Activated CD4-positive, alpha-beta T cell treated with anti-CD3 and anti-CD28 coated beads, Interleukin-2, amount 10 ng/mL, durations not matched to agents 24 days and 14 days (primary cell): ENCODE data around the gene FMNL2. TPM values are rescaled to one million over a fixed set of nuclear protein-coding genes. Genes with fewer than 3 reads are reported as not detected.
"Not testable (repeated sequence)": the region's sequence is repeated elsewhere in the genome, so short reads cannot be mapped to it uniquely, and the experiment has no call there.

Experiments used
- DNase-seq: peaks from one replicate; pipeline ENCODE4 v3.0.0; 2022
- H3K27ac Mint-ChIP-seq: one replicate; pipeline ENCODE4 v1.8.0; 2022; ENCODE audit warnings: mild to moderate bottlenecking, mixed read lengths
- H3K27me3 Mint-ChIP-seq: one replicate; pipeline ENCODE4 v1.8.0; 2022; ENCODE audit warnings: mixed read lengths
- H3K36me3 Mint-ChIP-seq: one replicate; pipeline ENCODE4 v1.8.0; 2022; ENCODE audit warnings: low read depth, mild to moderate bottlenecking, mixed read lengths
- H3K4me1 Mint-ChIP-seq: one replicate; pipeline ENCODE4 v1.8.0; 2021; ENCODE audit warnings: mixed read lengths
- H3K4me3 Mint-ChIP-seq: one replicate; pipeline ENCODE4 v1.8.0; 2022; ENCODE audit warnings: mild to moderate bottlenecking, moderate library complexity, mixed read lengths
- H3K9me3 Mint-ChIP-seq: one replicate; pipeline ENCODE4 v1.8.0; 2021; ENCODE audit warnings: mixed read lengths
- intact Hi-C: fragments of 100-400 bp; cut with micrococcal nuclease; formaldehyde crosslinking; loops from one replicate; pipeline ENCODE4 v1.15.1; 2023
- total RNA-seq: library from RNA; stranded (reverse); gene quantifications from 2 replicates; pipeline ENCODE4 v1.2.3, GENCODE V29; 2022

The FMNL2 gene
- total RNA-seq, 1 donor from 2014 or later: 14.9 TPM

DNA sequence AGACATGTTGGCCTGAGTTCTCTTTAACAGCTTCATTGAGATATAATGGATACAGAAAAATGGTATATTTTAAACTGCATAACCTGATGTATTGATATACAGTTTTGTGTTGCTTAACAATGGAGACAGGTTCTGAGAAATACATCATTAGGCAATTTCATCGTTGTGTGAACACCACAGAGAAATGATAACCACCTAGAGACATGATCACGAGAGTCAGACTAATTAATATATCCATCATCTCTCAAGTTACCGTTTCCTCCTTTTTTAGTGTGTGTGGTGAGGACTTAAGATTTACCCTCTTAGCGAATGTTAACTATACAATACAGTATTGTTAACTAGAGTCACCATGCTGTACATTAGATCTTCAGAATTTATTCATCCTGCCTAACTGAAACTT lies 178.1 kb downstream of the FMNL2 start:
- H3K27me3 Mint-ChIP-seq: peaks cover 3% of the 10 kb centered on the region
- intact Hi-C loops: no loop called here
- no peak for DNase-seq
- no peak overlapping the region for H3K27ac Mint-ChIP-seq
- H3K36me3 Mint-ChIP-seq: no peaks in the 10 kb centered on the region
- no peaks in the 10 kb centered on the region for H3K9me3 Mint-ChIP-seq
- no peaks in the 10 kb centered on the region for H3K4me1 Mint-ChIP-seq
- no peak overlapping the region for H3K4me3 Mint-ChIP-seq

DNA sequence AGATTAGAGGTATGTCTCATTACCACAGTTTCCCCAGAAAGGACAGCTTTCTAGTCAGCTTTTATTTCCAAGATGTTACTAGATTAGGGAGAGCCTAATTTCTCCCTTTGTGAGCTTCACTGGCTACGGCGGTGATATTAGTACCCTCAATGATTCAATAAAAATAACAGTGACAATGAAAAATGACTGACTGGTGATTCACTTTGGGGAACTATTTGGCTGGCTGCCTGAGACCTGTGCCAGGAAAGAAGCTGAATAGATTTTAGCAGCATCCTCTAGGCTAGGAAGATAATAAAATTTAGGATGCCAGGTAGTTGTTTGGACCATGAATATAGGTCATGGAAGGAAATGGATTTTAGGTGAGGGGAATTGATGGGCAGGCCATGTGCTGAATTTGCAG lies 178.7 kb downstream of the FMNL2 start:
- Mint-ChIP-seq H3K27ac (no peak overlapping the region), H3K27me3 (peaks cover 3% of the 10 kb centered on the region), H3K4me3 (no peak overlapping the region), H3K4me1 (no peaks in the 10 kb centered on the region), H3K9me3 (no peaks in the 10 kb centered on the region), H3K36me3 (no peaks in the 10 kb centered on the region)
- DNase-seq: no peak
- intact Hi-C loops: no loop called here

DNA sequence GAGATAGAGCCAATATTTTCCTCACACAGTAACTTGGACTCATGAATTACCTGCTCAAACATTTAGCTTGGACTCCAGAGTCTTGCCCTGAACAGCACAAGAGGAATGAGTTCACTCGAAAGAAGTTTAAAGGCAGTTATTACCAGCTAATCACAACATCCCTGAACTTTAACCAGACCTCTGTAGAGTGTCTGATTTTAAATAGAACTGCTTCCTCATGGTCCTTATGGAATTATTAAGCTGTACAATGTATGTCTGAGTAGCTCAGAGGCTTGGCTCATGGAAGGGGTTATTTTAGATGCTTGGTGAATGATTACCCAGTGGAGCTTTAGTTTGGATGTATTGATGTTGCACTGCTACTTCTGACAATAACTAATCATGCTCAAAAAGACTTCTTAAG lies 183.1 kb downstream of the FMNL2 start:
- Mint-ChIP-seq H3K4me1 (no peaks in the 10 kb centered on the region), H3K4me3 (no peak overlapping the region), H3K9me3 (no peaks in the 10 kb centered on the region), H3K27me3 (peaks cover 3% of the 10 kb centered on the region), H3K27ac (no peak overlapping the region), H3K36me3 (no peaks in the 10 kb centered on the region)
- DNase-seq: no peak
- intact Hi-C loops: no loop called here

DNA sequence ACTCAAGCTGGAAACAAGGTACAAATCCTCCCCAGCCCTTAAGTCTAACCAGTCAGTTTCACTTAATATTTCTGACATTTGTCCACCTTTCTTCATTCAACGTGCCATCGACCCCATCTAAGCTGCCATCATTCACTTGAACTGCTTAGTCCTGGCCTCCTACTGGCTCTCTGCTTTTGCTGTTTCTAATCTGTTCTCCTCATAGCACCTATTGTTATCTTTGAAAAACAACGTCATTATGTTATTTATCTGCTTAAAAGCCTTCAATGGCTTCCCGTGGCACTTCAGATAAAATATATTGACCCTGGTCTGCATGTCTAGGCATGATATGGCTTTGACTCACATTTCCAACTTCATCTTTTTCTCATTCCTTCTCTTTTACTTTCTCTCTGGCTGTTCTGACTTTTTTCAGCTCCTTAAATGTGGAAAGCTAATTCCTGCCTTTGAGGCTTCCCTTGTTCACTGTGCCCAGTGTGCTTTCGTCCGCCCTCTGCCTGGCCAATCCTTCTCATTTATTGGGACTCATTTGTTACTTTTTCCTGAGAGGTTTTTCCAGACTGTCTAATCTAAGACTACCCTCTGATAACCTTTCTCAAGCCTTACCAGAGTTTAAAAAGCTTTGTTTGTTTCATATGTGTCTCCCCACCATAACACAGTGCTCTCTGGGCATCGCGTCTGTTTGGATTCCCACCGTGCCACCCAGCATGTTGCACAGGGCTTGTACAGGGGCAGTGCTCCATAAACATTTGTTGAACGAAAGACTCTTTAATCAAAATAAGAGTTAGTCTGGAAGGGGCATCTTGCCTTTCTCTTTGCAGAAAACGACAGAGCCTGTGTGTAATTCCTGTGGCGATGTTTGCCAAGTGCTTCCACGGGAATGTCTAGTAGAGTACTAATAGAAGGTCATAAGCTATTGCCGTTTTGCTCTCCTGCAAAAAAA lies 183.9 kb downstream of the FMNL2 start:
- Mint-ChIP-seq H3K27ac (no peak overlapping the region), H3K27me3 (peaks cover 5% of the 10 kb centered on the region), H3K4me3 (no peak overlapping the region), H3K4me1 (no peaks in the 10 kb centered on the region), H3K36me3 (no peaks in the 10 kb centered on the region), H3K9me3 (no peaks in the 10 kb centered on the region)
- intact Hi-C loops: no loop called here
- DNase-seq: no peak

DNA sequence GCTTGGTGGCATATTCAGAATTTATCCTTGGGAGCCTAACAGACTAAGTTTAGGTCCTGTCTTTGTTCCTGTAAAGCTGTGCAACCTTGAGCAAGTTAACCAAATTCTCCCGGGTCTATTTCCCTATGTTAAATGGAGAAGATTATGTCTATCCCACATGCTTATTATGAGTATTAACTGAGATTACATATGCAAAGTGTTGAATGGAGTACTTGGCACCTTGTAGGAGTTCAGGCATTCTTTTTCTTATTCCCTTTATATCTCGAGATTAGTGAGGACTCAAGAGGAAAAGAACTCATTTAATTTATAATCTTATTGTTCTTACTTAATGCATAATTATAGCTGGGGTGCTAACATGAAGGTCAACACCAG lies 184.6 kb downstream of the FMNL2 start:
- no peak overlapping the region for H3K27ac Mint-ChIP-seq
- H3K27me3 Mint-ChIP-seq: peaks cover 7% of the 10 kb centered on the region
- intact Hi-C loops: no loop called here
- H3K4me1 Mint-ChIP-seq: no peaks in the 10 kb centered on the region
- H3K4me3 Mint-ChIP-seq: no peak overlapping the region
- H3K9me3 Mint-ChIP-seq: no peaks in the 10 kb centered on the region
- DNase-seq: no peak
- no peaks in the 10 kb centered on the region for H3K36me3 Mint-ChIP-seq

DNA sequence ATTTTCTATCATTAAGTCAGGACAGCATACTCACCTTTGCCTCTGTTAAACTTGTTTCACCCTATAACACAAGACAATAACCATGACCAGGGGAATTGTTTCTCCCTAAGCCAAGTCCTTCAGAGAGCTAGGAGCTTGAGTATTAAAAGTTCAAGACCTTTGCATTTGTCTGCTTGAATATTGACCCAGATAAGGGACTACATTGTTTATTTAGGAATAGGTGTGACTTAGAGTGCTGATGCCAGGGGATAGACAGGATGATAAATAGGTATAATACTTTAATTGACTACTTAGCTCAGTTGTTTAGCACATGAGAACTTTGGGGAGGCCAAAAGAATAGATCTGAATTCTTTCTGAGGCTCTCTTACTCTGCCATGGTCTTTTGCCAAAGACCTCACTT lies 185.8 kb downstream of the FMNL2 start:
- no peaks in the 10 kb centered on the region for H3K36me3 Mint-ChIP-seq
- H3K9me3 Mint-ChIP-seq: no peaks in the 10 kb centered on the region
- no peak for DNase-seq
- H3K4me1 Mint-ChIP-seq: peaks cover 4% of the 10 kb centered on the region
- intact Hi-C loops: no loop called here
- peaks cover 8% of the 10 kb centered on the region for H3K27me3 Mint-ChIP-seq
- no peak overlapping the region for H3K4me3 Mint-ChIP-seq
- no peak overlapping the region for H3K27ac Mint-ChIP-seq

DNA sequence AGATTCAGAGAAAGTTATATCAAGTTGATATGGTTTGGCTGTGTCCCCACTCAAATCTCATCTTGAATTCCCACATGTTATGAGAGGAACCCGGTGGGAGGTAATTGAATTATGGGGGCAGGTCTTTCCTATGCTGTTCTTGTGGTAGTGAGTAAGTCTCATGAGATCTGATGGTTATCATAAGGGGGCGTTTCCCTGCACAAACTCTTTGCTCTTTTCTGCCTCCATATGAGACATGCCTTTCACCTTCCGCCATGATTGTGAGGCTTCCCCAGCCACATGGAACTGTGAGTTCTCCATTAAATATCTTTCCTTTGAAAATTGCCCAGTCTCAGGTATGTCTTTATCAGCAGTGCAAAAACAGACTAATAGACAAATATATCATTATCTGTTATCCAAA lies 187.5 kb downstream of the FMNL2 start:
- H3K36me3 Mint-ChIP-seq, intact Hi-C loops, H3K27me3 Mint-ChIP-seq, H3K4me1 Mint-ChIP-seq, H3K27ac Mint-ChIP-seq, H3K9me3 Mint-ChIP-seq, H3K4me3 Mint-ChIP-seq, DNase-seq: not testable (repeated sequence)

DNA sequence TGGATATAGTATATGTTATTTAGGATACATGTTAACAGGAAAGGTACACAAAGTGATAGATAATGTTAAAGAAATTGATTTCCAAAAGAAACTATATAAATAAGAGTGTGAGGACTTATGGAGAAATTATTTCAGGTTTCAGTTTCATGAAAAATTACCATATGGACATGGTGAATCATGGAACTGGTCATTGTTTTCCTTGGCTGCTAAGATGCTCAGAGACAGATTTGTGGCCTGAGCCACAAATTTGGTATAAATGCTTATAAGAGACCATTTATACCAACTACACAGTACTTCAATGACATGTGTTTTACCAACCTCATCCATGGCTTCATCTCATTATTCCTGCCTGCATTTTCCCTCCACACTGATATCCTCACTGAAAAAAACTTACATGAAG lies 188.1 kb downstream of the FMNL2 start:
- Mint-ChIP-seq H3K27me3 (peaks cover 8% of the 10 kb centered on the region), H3K36me3 (no peaks in the 10 kb centered on the region), H3K27ac (no peak overlapping the region), H3K9me3 (no peaks in the 10 kb centered on the region), H3K4me3 (no peak overlapping the region), H3K4me1 (peaks cover 4% of the 10 kb centered on the region)
- no peak for DNase-seq
- intact Hi-C loops: no loop called here

DNA sequence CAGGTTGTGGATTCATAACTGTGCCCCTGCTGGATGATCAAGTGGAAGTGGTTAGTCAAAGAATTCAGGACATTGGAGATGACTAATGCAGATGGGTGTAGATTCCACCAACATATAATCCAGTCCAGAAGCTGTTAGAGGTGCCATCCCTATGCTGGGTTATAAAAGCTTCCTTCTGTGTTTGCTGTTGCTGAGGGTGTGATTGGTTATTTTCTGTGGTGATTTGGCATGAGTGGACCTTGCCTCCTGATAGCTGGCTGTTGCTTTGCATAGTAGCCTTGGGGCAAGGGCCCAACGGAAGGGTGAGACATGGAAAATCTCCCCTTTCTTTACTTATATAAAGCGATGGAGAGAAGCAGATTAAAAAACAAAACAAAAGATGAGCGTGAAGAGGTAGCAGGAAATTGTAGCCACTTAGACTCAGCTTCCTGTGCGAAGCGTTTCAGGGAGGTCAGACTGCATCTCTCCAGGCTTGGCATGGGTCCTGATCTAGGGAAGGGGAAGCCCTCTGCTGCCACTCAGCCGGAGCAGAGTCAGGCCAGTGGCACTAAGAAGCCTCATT lies 190.4 kb downstream of the FMNL2 start:
- Mint-ChIP-seq H3K27ac (no peak overlapping the region), H3K36me3 (no peaks in the 10 kb centered on the region), H3K27me3 (peaks cover 8% of the 10 kb centered on the region), H3K9me3 (no peaks in the 10 kb centered on the region), H3K4me3 (no peak overlapping the region), H3K4me1 (peaks cover 4% of the 10 kb centered on the region)
- intact Hi-C loops: no loop called here
- DNase-seq: no peak

DNA sequence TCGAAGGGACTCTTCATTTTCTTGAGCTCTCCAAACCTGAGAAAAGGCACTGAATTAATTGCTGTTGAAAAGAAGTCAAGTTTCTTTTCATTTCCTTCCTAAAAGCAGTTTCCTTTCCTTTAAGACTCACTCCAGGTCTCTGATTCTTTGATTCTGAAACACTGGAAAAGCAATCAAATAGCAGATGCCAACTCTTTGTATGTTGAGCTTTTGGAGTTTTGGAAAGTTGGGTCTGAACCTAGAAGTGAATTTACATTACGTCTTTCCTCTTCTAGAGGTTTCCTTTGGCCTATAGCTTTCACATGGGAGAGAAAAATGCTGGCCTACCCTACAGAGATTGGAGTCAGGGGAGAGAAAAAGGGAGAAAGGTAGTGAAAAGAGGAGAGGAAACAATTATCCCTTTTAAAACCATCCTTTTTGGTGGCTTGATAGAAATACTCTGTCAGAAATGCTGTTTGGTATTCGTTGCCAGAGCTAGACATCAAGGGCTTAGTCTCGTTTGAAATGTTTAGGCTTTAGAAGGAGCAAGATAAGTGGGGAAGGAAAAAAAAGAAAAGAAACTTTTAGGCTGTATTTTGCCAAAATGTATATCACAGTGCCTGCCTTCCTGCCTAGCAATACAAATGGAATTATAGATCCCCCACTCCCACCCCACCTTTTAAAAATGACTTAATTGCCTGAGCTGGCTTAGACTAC lies 194.6 kb downstream of the FMNL2 start:
- Mint-ChIP-seq H3K27me3 (peaks cover 4% of the 10 kb centered on the region), H3K27ac (no peak overlapping the region), H3K9me3 (no peaks in the 10 kb centered on the region), H3K4me1 (peaks cover 4% of the 10 kb centered on the region), H3K4me3 (no peak overlapping the region), H3K36me3 (no peaks in the 10 kb centered on the region)
- intact Hi-C loops: no loop called here
- DNase-seq: no peak

DNA sequence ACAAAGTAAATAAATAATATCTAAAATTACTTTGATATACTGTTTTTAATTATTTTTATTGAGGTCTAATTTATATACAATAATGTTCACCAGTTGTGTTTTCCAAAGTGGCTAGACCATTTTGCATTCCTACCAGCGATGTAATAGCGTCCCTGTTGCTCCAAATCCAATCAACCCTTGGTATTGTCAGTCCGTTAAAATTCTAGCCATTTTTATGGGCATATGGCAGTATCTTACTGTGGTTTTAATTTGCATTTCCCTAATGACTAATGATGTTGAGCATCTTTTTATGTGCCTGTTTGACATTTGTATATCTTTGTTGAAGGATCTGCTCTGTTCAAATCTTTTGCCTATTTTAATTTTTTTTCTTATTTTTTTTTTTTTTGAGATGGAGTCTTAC lies 197.3 kb downstream of the FMNL2 start:
- no peak for DNase-seq
- Mint-ChIP-seq H3K4me1 (no peaks in the 10 kb centered on the region), H3K27me3 (peaks cover 13% of the 10 kb centered on the region), H3K4me3 (no peak overlapping the region), H3K27ac (no peak overlapping the region), H3K9me3 (no peaks in the 10 kb centered on the region), H3K36me3 (no peaks in the 10 kb centered on the region)
- intact Hi-C loops: no loop called here

DNA sequence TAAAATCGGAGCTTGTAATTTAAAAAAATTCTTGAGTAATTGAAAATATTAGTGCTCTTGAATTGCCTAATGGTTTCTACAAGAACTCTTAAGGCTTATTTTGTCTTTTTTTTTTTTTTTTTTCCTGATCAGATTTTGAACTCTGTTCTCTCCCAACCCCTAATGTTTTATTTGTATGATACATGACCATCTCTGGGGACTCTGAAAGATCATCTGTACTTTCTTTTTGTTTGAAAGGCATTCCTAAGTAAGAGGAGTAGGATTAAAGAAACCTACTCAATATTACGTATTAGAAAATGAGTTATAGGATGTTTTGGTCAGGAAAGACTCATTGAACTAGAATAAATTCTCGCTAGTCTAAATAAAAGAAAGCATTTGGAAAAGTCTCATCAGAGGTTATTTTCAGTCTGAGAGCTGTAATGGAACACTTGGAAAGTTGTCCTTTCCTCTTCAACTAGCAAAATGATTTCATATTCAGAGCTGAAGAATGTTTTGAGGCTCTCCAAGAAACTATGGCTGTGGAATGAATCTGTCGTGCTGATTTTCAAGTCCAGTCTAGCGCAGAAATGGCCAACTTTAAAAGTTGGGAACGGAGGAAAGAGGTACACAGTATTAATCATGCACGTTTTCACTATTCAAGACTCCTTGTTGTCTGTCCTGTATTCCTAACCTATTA lies 199.6 kb downstream of the FMNL2 start:
- Mint-ChIP-seq H3K4me3 (no peak overlapping the region), H3K27me3 (peaks cover 11% of the 10 kb centered on the region), H3K9me3 (no peaks in the 10 kb centered on the region), H3K27ac (no peak overlapping the region), H3K4me1 (no peaks in the 10 kb centered on the region), H3K36me3 (no peaks in the 10 kb centered on the region)
- DNase-seq: no peak
- intact Hi-C loops: no loop called here

DNA sequence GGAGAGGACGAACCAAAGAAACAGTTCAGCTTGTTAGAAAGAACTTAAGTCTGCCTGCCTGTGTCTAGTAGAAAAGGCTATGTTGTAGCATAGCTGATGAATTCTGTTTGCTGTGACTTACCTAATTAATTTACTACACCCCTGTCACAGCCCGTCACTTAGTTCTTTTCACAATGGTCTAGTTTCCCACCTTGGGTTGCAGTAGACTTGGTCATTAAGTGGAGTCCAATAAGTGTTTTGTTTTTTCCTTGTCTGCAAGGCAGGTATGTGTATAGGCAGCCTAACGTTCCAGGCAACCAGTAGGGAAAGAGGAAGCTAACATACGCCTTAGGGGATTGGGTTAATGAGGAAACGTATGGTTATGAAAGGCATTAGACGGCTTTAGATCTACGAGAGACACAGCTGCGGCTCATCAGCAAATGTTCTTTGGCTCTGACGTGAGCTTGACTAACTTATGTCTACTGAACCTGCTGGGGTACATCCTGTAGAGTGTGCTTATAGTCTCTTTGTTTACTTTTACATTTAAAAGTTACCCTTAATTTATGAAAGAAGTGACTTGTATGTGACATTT lies 202.2 kb downstream of the FMNL2 start:
- H3K9me3 Mint-ChIP-seq: no peaks in the 10 kb centered on the region
- no peak overlapping the region for H3K27ac Mint-ChIP-seq
- intact Hi-C loops: no loop called here
- no peaks in the 10 kb centered on the region for H3K4me1 Mint-ChIP-seq
- H3K4me3 Mint-ChIP-seq: no peak overlapping the region
- DNase-seq: no peak
- H3K36me3 Mint-ChIP-seq: no peaks in the 10 kb centered on the region
- peaks cover 11% of the 10 kb centered on the region for H3K27me3 Mint-ChIP-seq

DNA sequence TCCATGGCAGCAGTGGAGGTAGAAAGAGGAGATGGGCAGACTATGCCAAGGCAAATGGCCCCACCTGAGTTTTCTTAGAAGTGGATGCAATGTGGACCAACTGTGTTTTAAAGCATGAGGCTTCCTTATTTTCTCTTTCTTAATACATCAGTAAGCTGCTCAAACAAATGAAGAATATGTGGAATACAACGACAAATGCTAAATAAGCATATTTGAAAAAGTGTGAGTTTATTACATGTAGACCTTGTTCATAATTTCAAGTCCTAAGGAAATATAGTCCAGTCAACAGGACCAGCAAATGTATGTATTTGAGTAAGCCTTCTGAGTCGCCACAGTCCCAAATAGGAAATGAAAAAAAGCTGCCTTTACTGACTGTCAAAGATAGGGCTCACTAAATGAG lies 204.4 kb downstream of the FMNL2 start:
- Mint-ChIP-seq H3K27me3 (peaks cover 10% of the 10 kb centered on the region), H3K9me3 (no peaks in the 10 kb centered on the region), H3K4me3 (no peak overlapping the region), H3K27ac (no peak overlapping the region), H3K4me1 (no peaks in the 10 kb centered on the region), H3K36me3 (no peaks in the 10 kb centered on the region)
- no peak for DNase-seq
- intact Hi-C loops: no loop called here
